GM19099 (cell line): ENCODE results near the gene PRAC1.

ENCODE experiments used
- POLR2A ChIP-seq: IDR thresholded peaks from 3 replicates; pipeline ENCODE4 v1.6.1; 2011; ENCODE audit warnings: low read depth; ENCODE audit not compliant: insufficient read length; ENCODE audit errors: extremely low read depth

The PRAC1 gene

DNA sequence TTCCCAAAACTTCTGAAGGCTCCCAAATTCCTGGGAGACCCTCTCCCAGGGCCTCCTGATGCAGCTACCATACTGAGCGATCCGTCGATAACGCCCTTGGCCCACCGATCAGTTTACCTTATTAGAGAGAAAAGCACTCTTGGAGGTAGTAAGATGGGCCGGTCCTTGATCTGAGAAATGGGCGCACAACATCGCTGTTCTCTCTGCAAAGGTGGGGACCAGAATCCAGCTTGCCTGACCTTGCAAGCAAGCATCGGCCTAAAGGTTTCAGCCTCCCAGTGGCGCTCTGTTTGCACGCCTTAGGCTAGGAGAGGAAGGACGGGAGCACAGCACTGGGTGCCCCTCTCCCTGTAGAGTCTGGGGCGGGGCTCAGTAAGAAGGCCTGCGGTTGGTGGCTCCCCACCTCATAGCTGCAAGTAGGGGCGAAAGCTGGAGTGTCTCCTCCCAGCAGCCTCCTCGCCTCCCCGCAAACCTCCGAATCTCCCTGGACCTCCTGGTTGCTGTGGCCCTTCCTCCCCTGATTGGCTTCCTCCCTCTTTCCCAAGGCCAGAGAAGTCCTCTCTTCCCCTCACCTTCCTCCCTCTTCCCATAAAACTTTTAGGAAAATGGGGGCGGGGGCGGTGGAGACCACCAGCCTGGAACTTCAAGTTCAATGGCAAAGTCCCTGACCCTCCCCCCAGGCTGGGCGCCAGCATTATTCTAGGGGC is at the start of gene PRAC1:
TSS of gene PRAC1 (minus strand) at position 318 of the 707 bp plus-strand sequence. CDS start at position 192, 126 bp downstream.
- TF ChIP-seq POLR2A = no peak

GRCh38 chr17:48770954-48771353 is 48.6 kb upstream of the PRAC1 start:
- no peak for TF ChIP-seq POLR2A

DNA sequence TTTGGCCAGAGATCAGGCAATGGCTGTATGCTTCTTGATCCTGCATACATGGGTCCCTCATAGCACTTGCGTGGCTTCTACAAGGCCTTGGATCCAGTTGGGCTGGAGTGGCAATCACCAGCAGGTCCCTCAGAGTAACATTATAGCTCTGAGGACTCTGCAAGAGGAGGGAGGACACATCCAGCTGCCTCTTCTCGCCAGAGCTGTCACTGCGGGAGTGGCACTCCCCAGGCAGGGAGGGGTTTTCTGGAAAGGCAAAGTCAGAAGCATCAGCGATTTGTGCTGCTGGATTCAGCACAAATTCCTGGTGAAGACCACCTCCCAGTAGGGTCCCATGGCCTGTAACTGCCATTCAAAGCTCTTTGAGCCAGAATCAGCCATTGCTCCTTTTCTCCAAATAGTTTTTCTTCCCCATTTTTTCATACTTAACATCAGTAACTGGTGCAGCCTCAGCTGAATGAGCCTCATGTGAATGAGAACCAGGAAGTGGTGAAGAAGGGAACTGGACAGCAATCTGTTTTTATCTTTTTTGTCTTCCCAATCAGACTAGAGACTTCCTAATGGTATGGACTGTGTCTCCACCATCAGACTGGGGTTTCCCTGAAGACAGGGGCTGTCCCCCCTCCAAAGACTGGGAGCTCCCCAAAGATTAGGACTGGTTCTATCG is 46.8 kb upstream of the PRAC1 start:
- TF ChIP-seq POLR2A = no peak

- no peak for TF ChIP-seq POLR2A
Measured at GRCh38 chr17:48767263-48767774, 45.0 kb upstream of the PRAC1 start.

- TF ChIP-seq POLR2A = no peak
Measured at GRCh38 chr17:48761114-48761513, 38.8 kb upstream of the PRAC1 start.

DNA sequence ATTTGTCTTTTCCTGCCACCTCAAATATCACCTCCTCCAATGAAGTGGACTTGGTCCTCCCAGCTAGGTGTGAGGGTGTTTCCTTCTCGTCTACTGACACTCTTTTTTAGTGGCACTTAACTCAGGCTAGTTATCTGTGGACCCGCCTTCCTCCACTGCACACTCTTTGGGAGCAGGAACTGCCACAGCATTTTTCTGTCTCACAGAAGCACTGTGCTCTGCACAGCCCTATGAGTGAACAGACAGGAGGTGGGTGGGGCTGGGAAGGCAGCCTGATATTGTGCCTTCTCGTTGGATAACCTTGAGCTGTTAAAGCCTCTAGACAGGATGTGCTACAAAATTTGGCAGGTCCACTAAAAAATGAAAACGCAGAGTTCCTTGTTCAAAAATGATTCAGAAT is 38.1 kb upstream of the PRAC1 start:
- no peak for TF ChIP-seq POLR2A

- TF ChIP-seq POLR2A = no peak
Measured at GRCh38 chr17:48759288-48759687, 37.0 kb upstream of the PRAC1 start.

DNA sequence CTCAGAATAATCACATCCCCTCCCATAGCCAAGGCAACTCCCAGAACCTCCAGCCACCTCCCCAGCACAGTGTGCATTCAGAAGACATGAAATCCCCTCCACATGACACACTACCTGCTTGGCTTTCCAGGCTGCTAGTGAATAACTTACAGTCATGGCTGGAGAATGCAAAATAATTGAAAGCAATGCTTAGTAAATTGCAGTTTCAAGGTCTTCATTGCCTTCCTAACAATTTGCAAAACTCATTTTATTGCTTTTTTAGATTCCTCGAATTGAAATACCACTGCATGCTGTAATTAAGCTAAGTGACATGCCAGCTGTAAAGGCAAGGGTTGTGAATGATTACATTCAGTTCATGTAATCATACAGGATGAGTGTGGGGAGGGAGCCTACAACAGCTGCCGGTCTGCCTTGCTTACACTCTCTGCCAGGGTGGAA is 35.2 kb upstream of the PRAC1 start:
- TF ChIP-seq POLR2A = no peak

GRCh38 chr17:48756830-48757251 is 34.5 kb upstream of the PRAC1 start:
- TF ChIP-seq POLR2A = no peak

GRCh38 chr17:48755356-48755755 is 33.0 kb upstream of the PRAC1 start:
- TF ChIP-seq POLR2A = no peak

DNA sequence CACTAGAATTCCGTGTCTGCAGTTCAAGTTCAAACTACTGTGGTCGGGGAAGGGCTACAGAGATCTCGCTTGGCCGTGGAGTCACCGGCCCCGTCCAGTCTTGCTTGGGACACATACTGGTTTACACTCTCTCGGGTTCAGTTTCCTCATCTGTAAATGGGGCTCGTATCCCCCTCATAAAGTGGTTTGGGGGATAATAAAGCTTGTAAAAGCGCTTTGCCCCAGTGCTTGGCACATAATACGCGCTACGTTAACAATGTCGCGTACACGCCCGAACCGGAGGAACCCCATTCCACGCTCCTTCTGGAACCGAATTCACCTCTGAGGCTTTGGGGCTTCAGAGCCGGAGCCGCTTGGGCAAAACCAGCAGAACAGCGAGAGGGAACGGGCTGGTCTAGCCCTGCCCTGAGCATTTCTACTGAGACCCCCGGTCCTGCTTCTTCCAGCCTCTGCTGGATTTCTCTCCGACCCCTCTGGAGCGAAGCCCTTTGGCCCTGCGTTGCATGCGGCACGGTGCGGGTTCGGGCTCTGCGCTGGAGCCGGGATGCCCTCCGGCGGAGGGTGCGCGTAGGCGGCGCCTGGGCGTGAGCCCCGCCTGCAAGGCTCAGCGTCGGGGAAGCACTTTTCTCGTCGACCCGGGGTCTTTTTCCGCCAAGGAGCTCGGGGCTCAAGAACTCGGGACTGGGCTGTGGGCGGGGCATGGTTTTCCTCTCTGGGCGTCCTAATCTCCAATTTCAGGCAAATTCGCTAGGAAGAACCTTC is 32.4 kb upstream of the PRAC1 start:
- TF ChIP-seq POLR2A = no peak

GRCh38 chr17:48753794-48754499 is 31.6 kb upstream of the PRAC1 start:
- TF ChIP-seq POLR2A = no peak

GRCh38 chr17:48752399-48753288 is 30.3 kb upstream of the PRAC1 start:
- no peak for TF ChIP-seq POLR2A
